NCI-H146 (cell line): Measurements from ENCODE around the gene DIS3L2.
"Not testable (repeated sequence)": the region's sequence is repeated elsewhere in the genome, so short reads cannot be mapped to it uniquely, and the experiment has no call there.

ENCODE experiments used
- DNase-seq: peaks from one replicate; lab custom pipeline; 2025; lab: John Stamatoyannopoulos, UW

The DIS3L2 gene

DNA sequence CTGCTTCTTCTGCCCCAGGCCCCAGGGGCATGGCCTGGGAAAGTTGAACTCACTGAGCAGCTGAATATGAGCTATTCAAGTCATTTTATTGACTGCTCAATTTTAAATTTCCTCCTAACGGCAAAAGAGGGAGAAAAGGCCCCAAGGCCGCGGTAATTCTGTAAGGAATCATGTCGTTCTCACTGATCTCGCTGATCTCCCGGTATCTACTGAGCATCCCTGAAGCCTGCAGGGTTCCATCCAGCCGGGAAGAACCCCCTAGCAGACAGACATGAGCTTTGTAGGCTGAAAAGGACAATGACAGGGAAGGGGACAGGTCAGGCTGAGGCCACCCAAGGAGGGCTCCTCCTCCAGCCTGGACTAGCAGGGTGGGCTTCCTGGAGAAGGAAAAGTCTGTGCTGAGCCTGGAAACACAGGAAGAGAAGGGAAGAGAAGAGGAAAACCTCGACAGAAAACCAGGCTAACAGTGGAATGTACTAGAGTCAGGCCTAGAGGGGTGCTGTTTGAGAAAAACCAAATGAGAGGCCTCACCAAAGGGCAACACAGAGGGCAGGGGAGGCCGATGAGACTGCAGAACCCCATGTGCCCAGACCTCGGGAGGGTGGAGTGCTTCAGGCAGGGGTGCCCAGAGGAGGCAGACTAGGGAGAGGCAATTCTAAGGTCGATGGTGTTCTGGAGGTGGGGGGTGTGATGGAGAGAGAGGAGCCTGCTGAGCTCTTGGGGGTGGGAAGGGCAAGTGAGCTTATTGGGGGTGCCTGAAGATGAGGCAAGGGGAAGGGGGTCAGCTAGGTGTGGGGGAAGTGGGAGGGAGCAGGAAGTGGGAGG lies 32.4 kb upstream of the DIS3L2 start:
- DNase-seq, result no peak

GRCh38 chr2:231929961-231930592 lies 31.4 kb upstream of the DIS3L2 start:
- DNase-seq, result no peak

- no peak for DNase-seq
Observed at GRCh38 chr2:231930593-231931281, 30.8 kb upstream of the DIS3L2 start.

DNA sequence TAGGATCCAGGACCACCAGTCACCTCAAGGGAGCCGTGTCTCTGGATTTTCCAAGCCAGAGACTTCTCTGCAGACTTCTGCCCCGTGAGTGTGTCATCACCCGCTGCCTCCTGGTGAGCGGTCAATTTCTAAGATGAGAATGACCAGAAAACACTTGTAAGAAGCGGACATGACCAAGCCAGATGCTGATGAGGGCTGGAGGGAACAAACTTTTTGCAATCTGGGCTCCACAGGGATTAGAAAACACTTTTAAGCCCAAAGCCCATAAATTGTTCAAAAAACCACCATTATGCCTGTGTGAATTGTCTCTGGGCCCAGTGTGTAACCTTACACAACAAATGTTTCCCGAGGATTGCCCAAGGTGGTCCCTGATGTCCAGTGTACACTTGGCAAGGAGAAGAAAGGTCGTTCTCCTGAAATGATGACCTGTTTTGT lies 30.0 kb upstream of the DIS3L2 start:
- no peak for DNase-seq

DNA sequence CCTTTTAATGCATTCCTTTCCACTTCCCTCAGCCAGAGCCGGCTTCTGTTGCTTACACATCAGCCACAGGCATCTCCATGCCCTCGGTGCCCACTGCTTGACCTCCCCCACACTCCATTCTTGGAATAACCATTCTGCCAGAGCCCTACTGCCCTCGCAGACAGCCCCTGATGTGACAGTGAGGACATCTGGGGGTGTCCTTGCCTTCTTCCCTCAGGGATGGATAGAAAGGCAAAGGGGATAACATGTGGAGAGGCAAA lies 28.9 kb upstream of the DIS3L2 start:
- no peak for DNase-seq

- DNase-seq, result no peak
Observed at GRCh38 chr2:231932985-231933915, 28.3 kb upstream of the DIS3L2 start.

GRCh38 chr2:231933916-231934401 lies 27.6 kb upstream of the DIS3L2 start:
- DNase-seq, result no peak

DNA sequence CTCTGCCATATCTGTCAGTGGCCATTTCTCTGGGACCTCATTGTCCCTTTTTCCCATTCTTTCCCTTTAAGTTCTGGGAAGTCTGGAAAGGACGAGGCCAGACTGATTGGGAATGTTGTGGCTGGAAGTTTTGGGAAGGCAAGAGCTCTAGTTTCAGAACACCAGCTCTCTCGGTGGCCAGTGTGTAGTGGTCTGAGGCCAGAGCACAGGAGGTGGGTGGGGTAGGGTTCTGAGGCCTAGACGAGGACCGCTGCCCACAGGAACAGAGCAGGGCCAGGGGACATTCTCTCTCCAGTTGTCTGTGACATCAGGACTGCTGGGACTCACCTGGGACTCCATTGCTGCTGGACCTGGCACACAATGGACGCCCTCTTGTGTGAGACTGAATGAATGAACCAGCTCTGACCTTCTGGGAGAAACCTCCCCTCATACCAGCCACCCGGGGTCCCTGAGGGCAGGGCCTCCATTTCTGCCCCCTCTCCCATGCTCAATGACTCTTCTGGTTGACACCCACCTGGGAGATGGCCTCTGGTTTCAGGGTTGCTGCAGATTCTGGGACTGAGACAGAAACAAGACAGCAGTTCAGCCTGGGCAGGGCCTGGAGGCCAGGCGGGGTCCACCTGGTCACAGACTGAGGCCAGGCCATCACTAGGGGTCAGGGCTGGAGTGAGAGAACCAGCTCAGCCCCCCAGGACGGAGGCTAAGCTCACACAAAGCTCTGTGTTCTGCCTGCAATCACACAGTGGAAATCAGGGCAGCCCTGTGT lies 26.9 kb upstream of the DIS3L2 start:
- no peak for DNase-seq

GRCh38 chr2:231935207-231935524 lies 26.3 kb upstream of the DIS3L2 start:
- no peak for DNase-seq

GRCh38 chr2:231935815-231936214 lies 25.7 kb upstream of the DIS3L2 start:
- DNase-seq, result no peak

- DNase-seq, result no peak
Observed at GRCh38 chr2:231936491-231936890, 25.0 kb upstream of the DIS3L2 start.

DNA sequence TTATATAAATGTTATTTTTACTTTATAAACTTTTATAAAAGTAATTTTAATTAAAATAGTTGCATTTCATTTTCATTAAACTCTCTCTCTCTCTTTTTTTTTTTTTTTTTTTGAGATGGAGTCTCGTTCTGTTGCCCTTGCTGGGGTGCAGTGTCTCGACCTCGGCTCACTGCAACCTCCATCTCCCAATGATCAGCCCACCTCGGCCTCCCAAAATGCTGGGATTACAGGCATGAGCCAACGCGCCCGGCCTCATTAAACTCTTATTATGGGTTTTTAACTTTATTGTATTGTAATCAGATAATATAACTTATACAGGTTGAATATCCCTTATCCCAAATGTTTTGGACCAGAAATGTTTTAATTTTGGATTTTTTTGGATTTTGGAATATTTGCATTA lies 24.5 kb upstream of the DIS3L2 start:
- DNase-seq, result no peak

DNA sequence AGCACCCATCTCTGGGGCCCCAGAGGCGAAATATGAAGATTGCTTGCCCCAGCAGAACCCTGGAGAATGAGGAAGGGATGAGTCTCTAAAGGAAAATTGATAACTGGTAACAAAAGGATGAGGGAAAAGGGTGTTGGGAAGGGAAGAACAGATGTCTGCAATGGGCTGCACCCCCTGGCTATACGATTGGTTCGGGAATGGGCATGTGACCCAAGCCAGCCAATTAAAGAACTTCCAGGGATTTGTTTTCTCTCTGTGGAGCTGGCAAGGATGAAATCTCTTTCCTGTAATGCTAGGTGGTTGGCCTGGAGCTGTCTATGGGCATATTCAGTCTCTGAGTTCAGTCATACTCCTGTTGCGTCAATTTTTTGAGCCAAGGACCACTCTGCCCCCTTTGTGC lies 22.5 kb upstream of the DIS3L2 start:
- DNase-seq, result no peak

GRCh38 chr2:231940795-231941194 lies 20.7 kb upstream of the DIS3L2 start:
- no peak for DNase-seq

DNA sequence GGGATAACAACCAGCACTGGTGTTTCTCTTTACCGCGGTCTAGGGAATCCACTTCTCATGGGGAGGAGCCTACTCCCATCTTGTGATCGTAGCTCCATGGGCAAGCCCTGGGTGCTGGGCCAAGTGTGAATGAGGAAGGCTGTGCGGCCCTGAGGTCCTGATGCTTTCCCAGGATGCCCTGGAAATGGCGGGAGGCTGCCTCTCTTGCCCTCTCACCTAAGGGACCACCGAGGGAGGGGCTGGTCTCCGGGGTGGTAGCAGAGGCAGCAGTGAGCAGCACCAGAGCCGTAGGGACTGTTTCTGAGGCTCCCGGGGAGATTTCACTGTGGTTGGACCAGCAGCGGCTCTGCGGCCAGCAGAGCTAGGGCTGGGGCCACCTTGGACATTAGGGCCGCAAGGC lies 19.8 kb upstream of the DIS3L2 start:
- no peak for DNase-seq

GRCh38 chr2:231942180-231942579 lies 19.3 kb upstream of the DIS3L2 start:
- no peak for DNase-seq

- no peak for DNase-seq
Observed at GRCh38 chr2:231946241-231946814, 15.2 kb upstream of the DIS3L2 start.

DNA sequence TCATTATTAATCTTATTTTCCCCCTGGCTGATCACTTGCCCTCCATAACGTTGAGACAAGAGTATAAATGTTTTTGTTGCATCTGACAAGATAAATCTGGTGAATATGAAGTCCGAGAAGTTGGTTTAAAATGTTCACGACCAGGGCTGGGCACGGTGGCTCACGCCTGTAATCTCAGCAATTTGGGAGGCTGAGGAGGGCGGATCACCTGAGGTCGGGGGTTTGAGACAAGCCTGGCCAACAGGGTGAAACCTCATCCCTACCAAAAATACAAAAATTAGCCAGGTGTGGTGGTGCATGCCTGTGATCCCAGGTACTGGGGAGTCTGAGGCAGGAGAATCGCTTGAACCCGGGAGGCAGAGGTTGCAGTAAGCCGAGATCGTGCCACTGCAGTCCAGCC lies 14.4 kb upstream of the DIS3L2 start:
- not testable (repeated sequence) for DNase-seq

DNA sequence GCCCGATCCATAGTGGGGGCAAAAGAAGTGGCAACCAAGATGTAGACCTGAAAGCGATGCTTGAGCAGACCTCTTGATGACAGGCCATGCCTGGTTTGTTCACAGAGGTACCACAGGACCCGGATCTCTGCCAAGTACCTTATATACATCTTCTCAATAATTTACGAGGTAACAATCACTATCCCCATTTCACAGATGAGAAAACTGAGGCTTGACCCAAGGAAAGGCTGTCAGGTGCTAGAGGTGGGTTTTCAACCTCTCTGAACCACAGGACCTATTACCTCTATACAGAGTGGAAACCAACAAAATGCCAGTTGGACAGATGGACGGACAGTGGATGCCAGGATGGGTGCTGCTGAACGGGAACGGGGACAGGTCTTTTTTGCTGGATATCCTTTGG lies 13.8 kb upstream of the DIS3L2 start:
- DNase-seq, result no peak

- DNase-seq, result no peak
Observed at GRCh38 chr2:231951452-231952035, 10.0 kb upstream of the DIS3L2 start.
